Fibroblast of villous mesenchyme (primary cell): ENCODE results near the gene IER5. TPM values are rescaled to one million over a fixed set of nuclear protein-coding genes. Genes with fewer than 3 reads are reported as not detected.
A peak's percentile ranks its signal among the peaks of the same experiment; 100 is the strongest.

Experiments used
- DNase-seq: peaks from one replicate; pipeline ENCODE4 v3.0.0-alpha.2; 2010; ENCODE audit warnings: low read depth
- H3K4me3 ChIP-seq: 2 replicates; pipeline ENCODE4 v1.5.1; 2011; ENCODE audit warnings: low read depth, mild to moderate bottlenecking, low read length
- total RNA-seq: library from RNA; depleted of rRNA; stranded (reverse); fragments of >200 nt; gene quantifications from 2 replicates; pipeline ENCODE4 v1.2.3, GENCODE V29; 2012
- TF ChIP-seq, protein P1 (sequence below): IDR thresholded peaks from 2 replicates; pipeline ENCODE4 v1.5.1; 2012; ENCODE audit warnings: low read depth, mild to moderate bottlenecking, low read length; ENCODE audit not compliant: insufficient read depth

The IER5 gene
- total RNA-seq, 1 donor: 45.3 TPM

DNA sequence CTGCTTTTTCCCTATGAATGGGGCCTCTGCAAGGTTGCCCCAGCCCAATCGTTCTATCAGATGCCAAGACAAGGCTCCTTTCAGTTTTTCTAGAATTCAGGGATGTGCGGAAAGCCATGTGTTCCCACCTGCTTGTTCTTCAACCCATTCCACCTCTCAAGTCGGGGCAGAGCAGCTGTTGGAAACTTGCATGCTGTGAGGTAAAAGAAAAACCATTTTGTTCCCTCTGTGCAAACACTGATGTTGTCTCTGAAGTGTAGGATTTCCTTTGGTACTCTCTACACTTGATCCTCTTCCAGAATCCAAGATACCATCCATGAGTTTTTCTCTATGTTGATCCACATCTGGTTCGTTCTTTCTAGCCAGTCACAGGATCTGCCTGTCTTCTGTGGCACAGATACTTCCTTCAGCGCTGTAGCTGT lies 7.3 kb downstream of the IER5 start:
- TF ChIP-seq, protein P1, sequence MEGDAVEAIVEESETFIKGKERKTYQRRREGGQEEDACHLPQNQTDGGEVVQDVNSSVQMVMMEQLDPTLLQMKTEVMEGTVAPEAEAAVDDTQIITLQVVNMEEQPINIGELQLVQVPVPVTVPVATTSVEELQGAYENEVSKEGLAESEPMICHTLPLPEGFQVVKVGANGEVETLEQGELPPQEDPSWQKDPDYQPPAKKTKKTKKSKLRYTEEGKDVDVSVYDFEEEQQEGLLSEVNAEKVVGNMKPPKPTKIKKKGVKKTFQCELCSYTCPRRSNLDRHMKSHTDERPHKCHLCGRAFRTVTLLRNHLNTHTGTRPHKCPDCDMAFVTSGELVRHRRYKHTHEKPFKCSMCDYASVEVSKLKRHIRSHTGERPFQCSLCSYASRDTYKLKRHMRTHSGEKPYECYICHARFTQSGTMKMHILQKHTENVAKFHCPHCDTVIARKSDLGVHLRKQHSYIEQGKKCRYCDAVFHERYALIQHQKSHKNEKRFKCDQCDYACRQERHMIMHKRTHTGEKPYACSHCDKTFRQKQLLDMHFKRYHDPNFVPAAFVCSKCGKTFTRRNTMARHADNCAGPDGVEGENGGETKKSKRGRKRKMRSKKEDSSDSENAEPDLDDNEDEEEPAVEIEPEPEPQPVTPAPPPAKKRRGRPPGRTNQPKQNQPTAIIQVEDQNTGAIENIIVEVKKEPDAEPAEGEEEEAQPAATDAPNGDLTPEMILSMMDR: no peak
- no peak for DNase-seq
- H3K4me3 ChIP-seq: peak overlapping the region; percentile 16

DNA sequence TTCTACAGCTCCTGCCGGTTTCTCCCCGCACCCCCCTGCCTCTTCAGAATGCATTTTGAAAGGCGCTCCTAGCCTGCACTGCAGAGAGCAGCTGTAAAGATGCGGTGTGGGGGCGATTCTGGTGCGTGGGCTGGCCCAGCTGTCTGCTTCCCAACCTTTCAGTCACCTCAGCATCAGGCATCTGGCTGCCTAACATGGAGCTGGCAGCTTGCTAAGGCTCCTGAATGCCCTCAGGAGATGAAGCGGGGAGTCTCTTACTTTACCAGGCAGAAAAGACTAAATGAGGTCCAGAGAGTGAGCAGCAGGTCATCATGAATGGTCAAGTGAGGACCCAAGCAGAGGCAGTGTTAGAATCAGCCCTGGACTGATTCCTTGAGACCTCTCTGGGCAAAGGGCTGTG lies 8.7 kb downstream of the IER5 start:
- peak; percentile 42 for DNase-seq

GRCh38 chr1:181099152-181100014 lies 10.9 kb downstream of the IER5 start:
- DNase-seq: peak; percentile 83
- H3K4me3 ChIP-seq: no peak overlapping the region
- TF ChIP-seq, protein P1: no peak

More for the DNA sequence above, 8.7 kb downstream of the IER5 start:
- TF ChIP-seq, protein P1: no peak
- H3K4me3 ChIP-seq: no peak overlapping the region

- no peak for DNase-seq
- TF ChIP-seq, protein P1: no peak
- H3K4me3 ChIP-seq: no peak overlapping the region
Observed at GRCh38 chr1:181100015-181100905, 11.8 kb downstream of the IER5 start.

DNA sequence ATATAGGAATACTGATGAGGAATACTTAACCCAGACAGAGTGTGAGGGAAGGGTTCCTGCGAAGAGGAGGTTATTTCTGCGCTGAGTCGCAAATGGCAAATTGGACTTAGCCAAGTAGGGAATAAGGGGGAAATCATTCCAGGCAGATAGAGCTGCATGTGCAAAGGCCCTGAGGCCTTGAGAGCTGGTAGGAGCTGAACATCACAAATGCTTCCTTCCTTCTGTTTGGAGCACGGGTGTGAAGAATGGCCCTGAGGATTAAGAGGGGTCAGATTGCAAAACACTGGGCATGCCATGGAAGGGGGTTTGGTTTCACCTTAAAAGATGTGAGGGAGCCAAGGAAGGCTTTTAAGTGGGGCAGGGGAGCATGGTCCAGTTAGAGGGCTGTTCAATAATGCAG lies 12.4 kb downstream of the IER5 start:
- DNase-seq: no peak
- H3K4me3 ChIP-seq: no peak overlapping the region
- TF ChIP-seq, protein P1: no peak

DNA sequence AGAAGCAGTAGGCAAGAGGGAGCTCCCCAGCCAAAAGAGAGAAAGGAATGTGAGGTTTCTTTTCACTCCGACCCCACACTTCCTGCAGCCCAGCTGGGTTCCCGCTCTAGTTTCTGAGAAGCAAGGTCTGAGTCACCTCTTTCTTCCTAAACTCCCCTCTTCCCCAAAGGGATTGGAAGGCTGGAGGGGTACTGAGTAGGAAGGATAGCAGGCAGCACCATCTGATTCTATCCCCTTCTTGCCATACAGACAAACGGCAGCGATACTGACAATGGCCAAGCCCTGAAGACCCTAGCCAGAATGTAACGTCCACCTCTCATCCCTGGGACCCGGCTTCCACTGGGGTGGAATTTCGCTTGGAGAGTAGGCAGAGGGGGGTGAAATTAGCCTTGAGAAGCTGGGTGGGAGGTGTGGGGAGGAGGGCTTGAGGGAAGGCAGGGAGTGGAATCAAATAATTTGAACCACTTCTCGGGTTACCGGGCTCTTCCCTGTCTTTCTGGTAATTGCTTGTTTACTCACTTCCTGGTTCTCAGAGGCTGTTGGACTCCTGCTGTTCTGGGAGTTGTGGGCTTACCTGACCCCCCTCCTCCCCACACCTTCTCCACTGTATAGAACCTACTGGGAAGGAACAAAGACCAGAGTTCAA lies 13.2 kb downstream of the IER5 start:
- TF ChIP-seq, protein P1: no peak
- H3K4me3 ChIP-seq: peak overlapping the region; percentile 13
- DNase-seq: peak; percentile 64
